Loucy (cell line): ENCODE results near the gene VWC2L.

Source experiments
- H2AFZ ChIP-seq: fragments of 200-600 bp; sonication (generic); 2 replicates; pipeline ENCODE4 v1.6.0; 2016; ENCODE audit warnings: antibody characterized with exemption, mild to moderate bottlenecking, low read length, moderate library complexity
- H3F3A ChIP-seq: fragments of 200-600 bp; 2 replicates; pipeline ENCODE4 v1.6.0; 2016; ENCODE audit warnings: antibody characterized with exemption, low read depth, mild to moderate bottlenecking
- H3K27me3 ChIP-seq: fragments of 200-600 bp; sonication (generic); 2 replicates; pipeline ENCODE4 v1.6.1; 2014; ENCODE audit warnings: low read length, mild to moderate bottlenecking; ENCODE audit not compliant: insufficient read depth, poor library complexity, severe bottlenecking
- H3K36me3 ChIP-seq: fragments of 200-600 bp; sonication (generic); 2 replicates; pipeline ENCODE4 v1.6.1; 2016; ENCODE audit warnings: low read length; ENCODE audit not compliant: insufficient read depth
- H3K4me1 ChIP-seq: fragments of 200-600 bp; sonication (generic); 2 replicates; pipeline ENCODE4 v1.5.1; 2014; ENCODE audit warnings: low read length, mild to moderate bottlenecking; ENCODE audit not compliant: insufficient read depth, poor library complexity, severe bottlenecking
- H3K4me2 ChIP-seq: fragments of 200-600 bp; sonication (generic); 2 replicates; pipeline ENCODE4 v1.6.0; 2014; ENCODE audit warnings: antibody characterized with exemption, low read length, low read depth, mild to moderate bottlenecking; ENCODE audit not compliant: poor library complexity, severe bottlenecking
- H3K4me3 ChIP-seq: fragments of 200-600 bp; sonication (generic); 2 replicates; pipeline ENCODE4 v1.5.1; 2014; ENCODE audit warnings: low read length, mild to moderate bottlenecking, mixed read lengths; ENCODE audit not compliant: poor library complexity, severe bottlenecking
- H3K79me2 ChIP-seq: fragments of 200-600 bp; sonication (generic); 2 replicates; pipeline ENCODE4 v1.6.1; 2014; ENCODE audit warnings: low read length; ENCODE audit not compliant: insufficient read depth
- H3K9ac ChIP-seq: fragments of 200-600 bp; sonication (generic); 2 replicates; pipeline ENCODE4 v1.6.0; 2014; ENCODE audit warnings: mild to moderate bottlenecking, low read depth, low read length, moderate library complexity; ENCODE audit not compliant: poor library complexity, severe bottlenecking
- H3K9me2 ChIP-seq: fragments of 200-600 bp; sonication (generic); replicated peaks from 2 replicates; pipeline ENCODE4 v1.6.1; 2016; ENCODE audit warnings: low read depth, low read length, mixed read lengths
- H3K9me3 ChIP-seq: fragments of 200-600 bp; sonication (generic); 2 replicates; pipeline ENCODE4 v1.6.1; 2014; ENCODE audit warnings: mild to moderate bottlenecking, antibody characterized with exemption, low read length, low read depth; ENCODE audit not compliant: insufficient read depth
- H4K20me1 ChIP-seq: fragments of 200-600 bp; sonication (generic); 2 replicates; pipeline ENCODE4 v1.6.0; 2014; ENCODE audit warnings: antibody characterized with exemption, low read length, mild to moderate bottlenecking; ENCODE audit not compliant: insufficient read depth, poor library complexity, severe bottlenecking
- CTCF ChIP-seq: fragments of 200-600 bp; sonication (generic); conservative IDR thresholded peaks from 2 replicates; pipeline ENCODE4 v1.5.1; 2014; ENCODE audit warnings: mild to moderate bottlenecking, antibody characterized with exemption, low read length
- EZH2phosphoT487 ChIP-seq: fragments of 200-600 bp; IDR thresholded peaks from 2 replicates; pipeline ENCODE4 v1.6.1; 2018; ENCODE audit warnings: antibody characterized with exemption, mild to moderate bottlenecking, moderate library complexity, borderline replicate concordance

Gene VWC2L

GRCh38 chr2:214378455-214379103 lies 32.3 kb upstream of the VWC2L start:
- H3F3A ChIP-seq = no peaks in the 10 kb centered on the region
- no peak overlapping the region for H2AFZ ChIP-seq
- no peaks in the 10 kb centered on the region for H4K20me1 ChIP-seq
- H3K4me2 ChIP-seq = no peak overlapping the region
- H3K4me1 ChIP-seq = peaks cover 4% of the 10 kb centered on the region
- H3K9me3 ChIP-seq = no peaks in the 10 kb centered on the region
- H3K79me2 ChIP-seq = no peaks in the 10 kb centered on the region
- no peak overlapping the region for H3K9ac ChIP-seq
- no peak overlapping the region for H3K4me3 ChIP-seq
- TF ChIP-seq CTCF (peak; percentile 41), EZH2phosphoT487 (no peak)
- H3K36me3 ChIP-seq = no peaks in the 10 kb centered on the region
- no peaks in the 10 kb centered on the region for H3K27me3 ChIP-seq
- no peaks in the 10 kb centered on the region for H3K9me2 ChIP-seq

- H3K4me3 ChIP-seq = no peak overlapping the region
- no peaks in the 10 kb centered on the region for H3K9me2 ChIP-seq
- no peaks in the 10 kb centered on the region for H3K79me2 ChIP-seq
- H3K36me3 ChIP-seq = no peaks in the 10 kb centered on the region
- no peak overlapping the region for H3K9ac ChIP-seq
- no peaks in the 10 kb centered on the region for H4K20me1 ChIP-seq
- no peak overlapping the region for H2AFZ ChIP-seq
- no peak overlapping the region for H3K4me2 ChIP-seq
- H3K9me3 ChIP-seq = no peaks in the 10 kb centered on the region
- H3K4me1 ChIP-seq = peaks cover 4% of the 10 kb centered on the region
- no peaks in the 10 kb centered on the region for H3K27me3 ChIP-seq
- TF ChIP-seq EZH2phosphoT487 (no peak), CTCF (no peak)
- no peaks in the 10 kb centered on the region for H3F3A ChIP-seq
Observed at GRCh38 chr2:214379227-214379626, 31.6 kb upstream of the VWC2L start.

- Histone ChIP-seq H3K9ac (no peak overlapping the region), H4K20me1 (no peaks in the 10 kb centered on the region), H3K9me3 (no peaks in the 10 kb centered on the region), H3K4me2 (no peak overlapping the region), H3K9me2 (no peaks in the 10 kb centered on the region), H3K79me2 (no peaks in the 10 kb centered on the region), H3F3A (no peaks in the 10 kb centered on the region), H3K27me3 (no peaks in the 10 kb centered on the region), H3K4me3 (no peak overlapping the region), H3K4me1 (peaks cover 4% of the 10 kb centered on the region), H2AFZ (no peak overlapping the region), H3K36me3 (no peaks in the 10 kb centered on the region)
- TF ChIP-seq CTCF (no peak), EZH2phosphoT487 (no peak)
Observed at GRCh38 chr2:214380681-214381080, 30.2 kb upstream of the VWC2L start.
